NCI-H1436 (cell line): Measurements from ENCODE around the gene NEUROD1.
"Not testable (repeated sequence)": the region's sequence is repeated elsewhere in the genome, so short reads cannot be mapped to it uniquely, and the experiment has no call there.

ENCODE experiments used
- DNase-seq: peaks from one replicate; lab custom pipeline; 2025; lab: John Stamatoyannopoulos, UW

NEUROD1 gene

DNA sequence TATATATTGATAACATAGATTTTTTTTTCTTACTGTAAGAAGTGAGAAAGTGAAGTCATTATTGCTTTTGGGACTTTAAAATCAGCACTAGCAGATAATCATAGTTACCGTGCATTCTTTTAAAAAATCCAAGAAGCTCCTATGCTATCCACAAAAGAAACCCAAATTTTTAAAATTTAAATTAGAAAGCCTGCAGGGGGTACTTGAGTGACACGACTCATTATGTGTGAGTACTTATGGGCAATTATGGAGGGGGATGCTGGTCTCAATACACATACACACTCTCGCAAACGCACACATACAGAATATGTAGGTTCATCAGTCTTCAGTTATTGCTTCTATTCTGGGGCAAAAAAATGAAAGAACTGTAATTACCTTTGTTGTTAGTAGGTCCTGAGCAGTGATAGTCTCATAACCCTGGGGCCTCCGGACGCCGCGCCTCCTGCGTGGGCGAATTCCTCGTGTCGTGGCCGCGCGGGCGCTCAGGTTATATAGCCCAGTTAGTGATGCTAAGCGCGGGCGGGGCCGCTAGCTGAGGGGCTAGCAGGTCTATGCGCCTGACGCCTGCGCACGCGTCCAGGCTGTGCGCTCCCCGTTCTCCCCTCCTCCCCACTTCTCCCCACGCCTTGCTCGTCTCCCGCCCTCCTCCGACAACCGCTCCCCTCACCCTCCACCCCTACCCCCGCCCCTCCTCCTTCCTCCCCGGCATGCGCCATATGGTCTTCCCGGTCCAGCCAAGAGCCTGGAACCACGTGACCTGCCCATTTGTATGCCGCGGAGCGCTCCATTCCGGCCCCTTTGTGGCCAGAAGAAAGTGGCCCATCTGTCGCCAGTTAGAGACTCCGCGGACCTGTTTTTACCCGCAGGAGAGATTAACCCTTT is at the start of gene NEUROD1:
Gene NEUROD1, minus strand, starts transcription at position 463 of the 882 bp plus-strand sequence. CDS start 1,657 bp downstream, outside the sequence.
- DNase-seq, result no peak

DNA sequence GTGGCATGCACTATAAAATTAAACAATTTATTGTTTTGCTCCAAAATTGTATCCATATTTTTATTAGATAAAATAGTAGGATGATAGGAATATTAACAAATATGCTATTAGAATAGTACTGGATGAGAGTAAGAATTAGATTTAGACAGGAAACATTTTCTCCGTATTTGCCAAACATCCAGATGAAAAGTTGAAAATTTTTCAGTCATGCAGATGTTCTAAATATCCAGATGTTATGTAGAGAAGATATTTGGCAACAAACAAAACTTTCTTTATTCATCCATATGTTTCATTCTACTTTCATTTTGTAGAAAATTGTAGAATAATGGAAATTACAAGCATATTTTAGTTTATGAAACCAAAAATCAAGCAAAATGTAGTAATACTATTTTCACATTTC is 45.2 kb upstream of the NEUROD1 start:
- no peak for DNase-seq

DNA sequence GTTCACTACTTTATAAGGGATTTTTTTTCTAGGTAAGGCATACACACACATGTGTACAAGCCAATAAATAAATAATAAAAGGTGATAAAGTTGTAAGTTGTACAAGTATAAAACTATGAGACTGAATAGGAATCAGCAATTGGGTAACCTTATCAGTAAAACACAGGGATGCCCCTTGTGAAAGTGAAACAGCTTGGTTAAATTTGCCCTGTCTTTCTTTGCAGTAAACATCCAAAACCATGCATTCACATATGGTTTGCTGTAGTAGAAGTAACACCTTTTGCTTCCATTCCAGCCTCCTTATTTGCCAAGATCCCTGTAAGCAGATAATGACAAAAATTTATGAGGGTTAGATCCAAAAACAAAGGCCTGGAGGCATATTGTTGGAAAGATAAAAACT is 44.3 kb upstream of the NEUROD1 start:
- no peak for DNase-seq

DNA sequence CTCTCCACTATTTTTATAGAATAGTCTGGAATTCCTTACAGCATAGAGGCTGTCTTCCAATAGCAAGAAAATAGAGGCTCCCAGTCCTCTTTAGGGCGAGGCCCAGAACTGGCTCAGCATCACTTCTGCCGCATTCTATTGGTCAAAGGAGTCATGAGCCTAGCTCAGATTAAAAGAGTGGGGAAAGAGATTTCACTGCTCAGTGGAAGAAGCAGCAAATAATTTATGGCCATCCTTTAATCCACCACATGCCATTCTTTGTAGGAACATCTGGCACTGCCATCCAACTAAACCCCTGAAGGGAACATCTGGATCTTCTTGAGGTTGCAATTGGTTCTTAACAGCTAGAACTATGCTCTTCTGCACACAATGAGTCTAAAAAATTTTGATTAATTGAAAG is 43.4 kb upstream of the NEUROD1 start:
- DNase-seq, result no peak

DNA sequence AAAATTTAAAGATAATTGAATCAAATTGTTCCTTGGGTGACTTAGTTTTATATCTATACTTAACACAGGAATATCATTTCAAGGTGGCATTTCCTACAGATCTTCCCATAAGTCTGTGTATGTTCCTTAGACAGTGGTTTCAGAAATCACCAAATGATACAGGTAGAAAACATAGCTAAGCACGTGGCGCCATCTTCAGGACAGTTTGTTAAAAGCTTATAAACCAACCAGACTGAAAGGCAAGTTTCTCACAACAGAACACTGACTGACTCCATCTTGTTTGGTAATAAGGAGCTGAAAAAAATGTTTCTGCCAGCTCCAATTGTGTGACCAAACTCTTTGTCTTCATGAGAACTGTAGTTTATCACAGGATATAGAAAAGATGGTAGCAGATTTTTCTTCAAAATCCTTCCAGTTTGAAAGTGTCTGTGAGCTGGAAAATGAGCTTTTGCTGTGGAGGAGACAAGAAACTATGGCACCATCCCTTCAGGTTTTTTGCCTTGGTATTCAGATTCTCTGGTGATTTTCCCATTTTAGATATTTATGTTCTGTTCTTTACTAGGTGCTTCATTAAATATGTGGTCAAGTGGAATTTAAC is 34.8 kb upstream of the NEUROD1 start:
- peak; percentile 86 for DNase-seq

DNA sequence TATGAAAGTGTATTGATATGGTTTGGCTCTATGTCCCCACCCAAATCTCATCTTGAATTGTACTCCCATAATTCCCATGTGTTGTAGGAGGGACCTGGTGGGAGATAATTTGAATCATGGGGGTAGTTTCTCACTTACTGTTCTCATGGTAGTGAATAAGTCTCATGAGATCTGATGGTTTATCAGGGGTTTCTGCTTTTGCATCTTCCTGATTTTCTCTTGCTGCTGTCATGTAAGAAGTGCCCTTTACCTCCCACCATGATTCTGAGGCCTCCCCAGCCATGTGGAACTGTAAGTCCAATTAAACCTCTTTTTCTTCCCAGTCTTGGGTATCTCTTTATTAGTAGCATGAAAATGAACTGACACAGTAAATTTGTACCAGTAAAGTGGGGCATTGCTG is 30.7 kb upstream of the NEUROD1 start:
- DNase-seq, result not testable (repeated sequence)

DNA sequence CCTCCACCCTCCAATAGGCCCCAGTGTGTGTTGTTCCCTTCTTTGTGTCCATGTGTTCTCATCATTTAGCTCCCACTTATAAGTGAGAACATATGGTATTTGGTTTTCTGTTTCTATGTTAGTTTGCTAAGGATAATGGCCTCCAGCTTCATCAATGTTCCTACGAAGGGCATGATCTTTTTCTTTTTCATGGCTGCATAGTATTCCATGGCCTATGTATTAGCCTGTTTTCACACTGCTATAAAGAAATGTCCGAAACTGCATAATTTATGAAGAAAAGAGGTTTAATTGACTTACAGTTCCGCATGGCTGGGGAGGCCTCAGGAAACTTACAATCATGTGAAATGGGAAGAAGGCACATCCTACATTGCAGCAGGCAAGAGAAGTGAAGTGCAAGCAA is 22.2 kb upstream of the NEUROD1 start:
- DNase-seq, result not testable (repeated sequence)

DNA sequence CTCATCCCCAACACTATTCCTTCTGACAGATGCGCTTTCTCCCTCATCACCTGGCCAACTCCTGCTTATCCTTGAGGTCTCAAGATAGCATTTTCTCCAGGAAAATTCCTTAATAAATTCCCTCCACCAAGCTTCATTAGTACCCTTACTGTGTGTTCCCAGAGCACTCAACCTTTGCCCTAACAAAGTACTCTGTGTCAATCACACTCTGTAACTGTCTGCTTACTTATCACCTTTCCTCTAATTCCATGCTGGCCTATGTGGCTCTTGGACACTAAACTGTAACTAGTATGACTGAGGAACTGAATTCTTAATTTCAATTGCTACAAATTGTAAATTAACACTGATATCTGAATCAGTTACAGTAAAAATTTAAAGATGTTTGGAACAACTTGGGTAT is 17.9 kb upstream of the NEUROD1 start:
- DNase-seq, result no peak

DNA sequence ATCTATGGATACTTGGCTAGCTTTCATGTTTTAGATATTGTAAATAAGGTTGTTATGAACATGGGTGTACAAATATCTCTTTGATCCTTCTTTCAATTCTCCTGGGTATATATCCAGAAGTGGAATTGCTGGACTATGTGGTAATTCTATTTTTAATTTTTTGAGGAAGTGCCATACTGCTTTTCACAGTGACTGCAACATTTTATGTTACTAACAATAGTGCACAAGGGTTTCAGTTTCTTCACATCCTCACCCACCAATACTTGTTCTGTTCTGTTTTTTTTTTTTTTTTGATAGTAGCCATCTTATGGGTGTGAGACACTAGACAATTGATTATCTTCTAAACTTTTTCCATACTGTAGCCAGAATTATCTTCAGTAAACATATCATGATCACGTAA is 17.3 kb upstream of the NEUROD1 start:
- DNase-seq, result no peak

DNA sequence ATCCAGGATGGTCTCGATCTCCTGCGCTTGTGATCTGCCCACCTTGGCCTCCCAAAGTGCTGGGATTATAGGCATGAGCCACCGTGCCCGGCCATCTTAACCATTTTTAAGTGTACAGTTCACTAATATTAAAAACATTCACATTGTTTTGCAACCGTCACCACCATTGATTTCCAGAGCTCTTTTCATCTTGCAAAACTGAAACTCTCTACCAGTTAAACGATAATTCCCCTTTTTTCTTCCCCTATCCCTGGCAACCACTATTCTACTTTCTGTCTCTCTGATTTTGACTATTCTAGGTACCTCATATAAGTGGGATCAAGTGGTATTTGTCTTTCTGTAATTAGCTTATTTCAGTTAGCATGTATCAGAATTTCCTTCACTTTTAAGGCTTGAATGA is 16.8 kb upstream of the NEUROD1 start:
- DNase-seq, result no peak

DNA sequence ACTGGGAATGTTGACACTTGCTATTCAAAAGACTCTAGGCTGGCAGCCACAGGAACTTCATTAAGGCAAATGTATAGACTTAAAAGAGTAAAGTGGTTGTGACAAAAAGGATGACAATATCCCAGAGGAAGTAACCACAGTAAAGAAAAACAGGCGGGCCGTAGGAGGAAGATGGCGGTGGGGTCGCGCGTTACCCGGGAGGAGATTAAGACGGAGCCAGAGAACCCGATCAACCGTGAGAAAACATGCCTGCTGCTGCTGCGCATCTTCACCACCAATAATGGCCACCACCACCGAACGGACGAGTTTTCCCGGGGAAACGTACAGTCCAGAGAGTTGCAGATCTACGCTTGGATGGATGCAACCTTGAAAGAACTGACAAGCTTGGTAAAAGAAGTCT is 14.0 kb upstream of the NEUROD1 start:
- DNase-seq, result no peak

DNA sequence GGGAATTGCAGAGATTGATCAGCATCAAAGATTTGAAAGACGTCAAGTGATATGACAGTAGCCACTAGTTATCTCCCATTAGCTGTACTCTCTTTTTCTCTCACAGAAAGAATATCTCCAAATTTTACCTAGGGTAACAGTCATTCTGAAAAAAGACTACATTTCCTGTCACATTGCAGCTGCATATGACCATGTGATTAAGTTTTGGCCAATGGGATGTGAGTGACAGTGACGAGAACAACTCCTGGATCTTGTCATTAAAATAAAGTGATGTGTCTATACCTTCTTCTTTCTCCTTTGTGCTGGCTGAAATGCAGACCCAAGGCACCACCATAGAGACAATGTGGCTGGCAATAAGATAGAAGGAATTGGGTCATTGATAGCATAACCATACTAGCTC is 10.5 kb upstream of the NEUROD1 start:
- DNase-seq, result no peak

DNA sequence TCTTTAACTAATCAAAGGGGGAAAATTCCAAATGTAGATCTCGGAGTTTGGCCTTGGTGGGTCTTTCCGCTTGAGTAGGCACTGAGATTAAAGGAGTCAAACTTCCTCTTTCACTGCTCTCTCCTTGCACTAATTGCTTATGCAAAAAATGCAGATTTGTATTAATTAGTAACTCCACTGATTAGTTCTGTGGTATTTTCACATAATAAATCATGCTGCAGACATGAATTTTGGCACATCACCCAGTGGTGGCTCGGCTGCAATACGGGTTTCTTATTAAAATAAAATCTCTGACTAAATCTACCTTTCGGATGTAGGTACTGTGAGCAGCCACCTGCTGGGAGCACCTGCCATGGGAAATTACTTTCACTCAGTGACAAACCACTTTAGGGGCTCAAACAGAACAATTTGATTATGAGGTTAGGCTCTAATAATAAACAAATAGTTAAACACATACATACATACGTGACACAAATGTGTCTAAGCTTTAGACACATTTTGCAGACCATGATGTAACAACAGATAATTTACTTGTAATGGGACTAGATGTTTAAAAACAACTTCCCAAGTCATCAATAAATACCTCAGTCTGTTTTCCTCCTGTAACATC is 6.4 kb upstream of the NEUROD1 start:
- peak; percentile 49 for DNase-seq

DNA sequence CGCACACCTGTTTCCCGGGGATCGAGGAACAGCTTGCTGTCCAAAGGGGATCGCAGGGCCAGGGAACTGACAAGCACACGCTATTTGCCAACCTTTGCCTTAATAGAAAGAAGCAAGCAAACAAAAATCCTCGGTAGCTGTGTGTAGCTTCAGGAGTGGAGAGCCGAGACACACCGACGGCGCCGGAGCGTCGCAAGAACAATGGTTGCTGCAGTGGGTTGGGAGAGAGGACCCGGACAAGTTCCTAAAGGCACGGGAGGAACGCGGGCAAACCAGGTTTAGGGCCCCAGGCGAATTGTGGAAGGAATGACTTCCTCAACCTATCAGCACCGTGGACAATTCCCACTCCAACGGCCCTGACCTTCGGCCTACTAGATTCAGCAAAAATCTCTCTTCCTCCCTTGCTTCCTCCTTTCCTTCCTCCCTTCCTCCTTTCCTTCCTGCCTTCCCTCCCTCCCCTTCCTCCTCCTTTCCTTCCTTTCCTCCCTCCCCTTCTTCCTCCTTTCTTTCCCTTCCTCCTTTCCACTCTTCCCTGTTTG is 4.9 kb upstream of the NEUROD1 start:
- no peak for DNase-seq

DNA sequence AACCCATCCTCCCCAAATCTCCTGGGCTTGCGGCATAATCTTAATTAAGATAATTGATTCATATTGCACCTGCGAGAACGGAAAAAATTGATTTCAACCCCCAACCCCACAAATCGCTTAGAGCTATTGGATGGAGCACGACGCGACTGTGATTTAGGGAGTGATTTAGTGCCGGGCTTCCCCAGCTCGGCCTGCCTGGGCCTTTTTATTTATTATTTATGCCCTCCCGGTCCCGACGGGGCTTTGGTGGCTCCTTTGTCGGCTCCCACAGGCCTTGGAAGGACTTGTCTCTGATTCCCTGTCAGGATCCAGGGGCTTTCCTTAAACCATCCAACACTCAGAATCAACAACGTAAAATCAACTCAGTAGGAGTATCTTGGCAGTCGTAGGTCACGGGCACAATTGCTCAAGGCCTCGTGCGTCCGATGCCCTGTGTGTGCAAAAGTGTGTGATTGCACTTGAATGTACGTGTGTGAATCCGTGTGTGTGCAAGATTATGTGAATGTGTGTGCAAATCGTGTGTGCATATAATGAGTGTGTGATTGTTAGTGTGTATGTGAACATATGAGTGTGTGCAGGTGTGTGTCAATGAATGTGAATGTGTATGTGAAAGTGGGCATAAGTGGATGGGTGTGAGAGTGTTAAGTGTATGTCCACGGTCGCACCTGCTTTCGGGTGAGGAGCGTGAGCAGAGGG is 4.3 kb upstream of the NEUROD1 start:
- DNase-seq, result no peak

DNA sequence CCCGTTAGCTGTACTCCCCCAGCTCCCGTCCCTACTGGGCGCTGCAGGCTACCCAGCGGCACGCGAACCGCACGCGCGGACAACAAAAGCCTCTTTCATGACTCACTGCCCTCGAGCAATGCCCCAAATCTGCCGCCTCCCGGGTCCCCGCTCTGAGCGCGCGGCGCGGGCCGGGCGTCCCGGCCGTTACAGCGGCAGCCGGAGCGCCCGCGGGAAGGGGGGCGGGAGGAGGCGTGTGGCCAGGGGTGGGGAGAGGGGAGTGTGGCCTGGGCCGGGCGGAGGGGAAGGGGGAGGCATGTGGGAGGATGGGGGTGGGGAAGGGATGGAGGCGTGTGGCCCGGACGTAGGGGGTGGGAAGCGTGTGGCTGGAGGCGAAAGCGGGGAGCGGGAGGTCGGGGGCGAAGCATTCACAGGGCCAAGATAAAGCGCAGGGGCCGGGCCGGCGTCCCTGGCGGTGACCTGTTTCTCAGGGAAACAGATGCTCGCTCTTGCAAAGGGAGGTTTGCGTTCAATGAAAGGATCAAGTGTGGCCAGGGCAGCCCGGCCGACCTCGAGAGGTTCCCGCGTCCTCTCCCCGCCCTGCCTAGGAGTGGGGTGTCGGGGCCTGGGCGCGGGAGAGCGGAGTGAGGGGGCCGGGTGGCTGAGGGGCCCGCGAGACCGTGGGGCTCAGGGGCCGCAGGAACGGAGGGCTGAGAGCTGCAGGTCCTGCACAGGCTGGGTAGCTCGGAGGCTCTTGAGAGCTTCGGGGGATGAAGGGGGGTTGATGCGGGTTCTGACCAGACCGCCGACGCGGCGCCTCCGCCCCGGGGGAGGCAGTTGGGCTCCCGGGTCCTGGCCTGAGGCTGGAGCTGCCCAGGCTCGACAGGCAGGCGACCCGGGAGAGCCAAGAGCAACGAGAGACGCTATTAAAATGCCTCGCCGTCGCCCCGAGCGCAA is 3.5 kb upstream of the NEUROD1 start:
- DNase-seq, result no peak

DNA sequence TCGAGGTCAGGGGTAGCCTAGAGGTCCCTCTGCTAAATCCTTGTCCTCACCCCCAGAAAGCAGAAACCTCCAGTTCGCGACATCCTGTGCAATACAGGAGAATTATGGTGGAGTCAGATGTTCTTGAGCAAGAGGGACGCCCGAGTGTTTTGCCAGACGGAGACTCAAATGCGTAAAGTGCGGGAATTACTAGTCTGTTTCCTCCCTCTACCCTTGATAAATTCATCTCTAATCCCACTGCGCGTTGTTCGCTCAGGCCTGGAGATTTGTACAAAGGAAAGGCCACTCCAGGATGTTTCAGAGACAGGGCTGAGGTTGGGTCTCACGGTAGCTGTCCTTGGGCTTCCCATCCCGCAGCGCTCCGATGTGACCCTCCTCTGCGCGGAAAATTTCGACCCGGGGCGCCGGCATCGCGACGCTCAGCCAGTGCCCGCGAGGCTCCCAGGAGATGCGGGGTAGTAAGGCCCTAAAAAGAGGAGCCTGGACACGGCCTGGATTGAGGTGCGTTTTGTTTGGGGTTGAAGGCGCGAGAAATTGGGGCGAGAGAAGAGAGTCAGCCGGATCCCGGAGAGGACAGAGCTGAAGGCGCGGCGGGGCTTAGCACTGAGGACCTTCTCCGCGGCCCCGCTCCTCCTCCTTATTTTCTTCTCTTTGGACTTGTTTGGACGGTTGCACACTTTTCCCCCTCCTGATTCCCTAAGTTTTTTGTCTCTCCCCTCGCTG is 2.6 kb upstream of the NEUROD1 start:
- no peak for DNase-seq

DNA sequence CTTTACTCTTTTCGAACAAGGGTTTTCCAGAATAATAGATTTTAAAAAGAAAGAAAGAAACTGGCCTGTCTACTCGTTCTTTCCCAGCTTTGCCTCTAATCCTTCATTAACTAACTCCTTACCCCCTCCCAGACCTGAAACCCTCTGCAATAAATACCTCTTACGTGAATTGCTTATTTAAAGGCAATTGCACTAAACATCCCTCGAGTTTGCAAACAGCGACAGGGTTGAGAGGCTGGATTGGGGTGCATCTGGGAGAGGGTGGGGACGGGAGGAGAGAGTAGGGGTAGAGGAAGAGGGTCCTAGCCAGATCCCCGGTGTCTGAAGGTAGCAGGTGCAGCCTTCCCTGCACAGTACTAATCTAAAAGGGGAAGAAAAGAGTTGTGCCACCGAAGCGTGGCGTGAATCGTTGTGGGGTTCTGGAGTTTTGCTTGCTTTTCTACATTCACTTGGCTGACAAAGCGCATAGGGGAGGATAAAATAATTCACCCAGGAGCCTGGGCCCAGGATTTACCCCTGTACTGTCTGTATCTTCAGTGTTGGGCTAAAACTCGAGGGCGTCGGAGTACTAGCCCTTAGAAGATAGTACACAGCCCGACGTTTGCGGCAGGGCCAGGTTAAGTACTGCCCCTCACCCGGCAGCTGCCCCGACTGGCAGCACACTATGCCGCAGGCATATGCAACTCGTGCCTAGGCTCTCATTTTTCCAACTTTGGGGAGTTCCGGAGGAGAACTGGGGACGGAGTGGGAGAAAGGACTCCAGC is 1.9 kb upstream of the NEUROD1 start:
- no peak for DNase-seq

DNA sequence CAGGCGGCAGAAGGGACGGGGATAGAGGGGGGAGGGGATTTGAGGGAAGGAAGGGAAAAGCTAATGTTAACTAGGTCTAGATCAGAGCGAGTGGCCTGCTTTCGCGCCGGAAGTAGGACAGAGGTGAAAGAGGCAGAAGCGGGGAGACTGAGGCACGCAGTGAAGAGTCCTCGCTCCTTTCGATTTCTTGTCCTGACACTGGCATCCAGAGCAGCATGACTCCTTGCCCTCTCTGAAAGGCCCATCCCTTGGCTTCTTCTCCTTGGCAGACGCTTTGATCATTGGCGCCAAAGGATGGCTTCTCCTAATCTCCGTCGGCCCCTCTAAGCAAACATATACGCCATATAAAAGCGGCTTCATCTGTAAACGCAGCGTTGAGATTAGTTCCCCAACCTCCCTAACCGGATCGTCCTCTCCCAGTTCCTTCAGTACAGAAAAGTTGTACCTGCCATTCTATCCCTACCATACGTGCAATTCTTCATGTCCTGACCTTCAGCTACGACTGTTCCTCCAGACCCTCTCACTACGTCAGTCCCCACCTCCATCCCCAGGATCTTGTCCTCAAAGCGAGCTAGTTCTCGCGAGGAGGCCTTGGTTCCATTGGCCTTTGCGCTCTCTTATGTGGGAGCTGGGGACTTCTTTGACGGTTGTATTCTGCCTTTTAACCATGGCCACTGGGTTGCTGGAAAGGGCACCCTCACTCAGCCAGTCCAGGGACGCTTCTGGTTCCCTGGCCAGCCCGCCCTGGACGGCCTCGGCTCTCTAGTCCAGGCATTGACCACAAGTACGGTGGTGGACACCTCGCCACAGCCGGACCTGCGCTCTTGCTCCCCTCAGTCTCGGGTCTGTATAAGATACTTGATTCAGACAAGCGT is 857 bp upstream of the NEUROD1 start:
- DNase-seq, result no peak
